HG02840 (cell line): Measurements from ENCODE around the gene AGTR1.
"Not testable (repeated sequence)": the region's sequence is repeated elsewhere in the genome, so short reads cannot be mapped to it uniquely, and the experiment has no call there.

Experiments
- ATAC-seq: cut with Tn5 transposase; IDR thresholded peaks from one replicate; pipeline ENCODE4 v1.9.1; 2021; ENCODE audit warnings: mild to moderate bottlenecking, moderate library complexity, moderate number of reproducible peaks; ENCODE audit not compliant: unreplicated experiment, low FRiP score

Gene AGTR1

GRCh38 chr3:148717885-148718561 lies 20.3 kb downstream of the AGTR1 start:
- ATAC-seq: no peak

- ATAC-seq: no peak
Observed at GRCh38 chr3:148718982-148719862, 21.5 kb downstream of the AGTR1 start.

- no peak for ATAC-seq
Observed at GRCh38 chr3:148720873-148721272, 23.2 kb downstream of the AGTR1 start.

GRCh38 chr3:148723631-148724030 lies 25.9 kb downstream of the AGTR1 start:
- ATAC-seq: no peak

- ATAC-seq: no peak
Observed at GRCh38 chr3:148727231-148727630, 29.5 kb downstream of the AGTR1 start.

- ATAC-seq: no peak
Observed at GRCh38 chr3:148728753-148729152, 31.1 kb downstream of the AGTR1 start.

- no peak for ATAC-seq
Observed at GRCh38 chr3:148729476-148730055, 31.9 kb downstream of the AGTR1 start.

GRCh38 chr3:148730676-148731075 lies 33.0 kb downstream of the AGTR1 start:
- ATAC-seq: no peak

GRCh38 chr3:148735597-148735996 lies 37.9 kb downstream of the AGTR1 start:
- ATAC-seq: no peak

GRCh38 chr3:148736086-148736485 lies 38.4 kb downstream of the AGTR1 start:
- no peak for ATAC-seq

- ATAC-seq: no peak
Observed at GRCh38 chr3:148737104-148737530, 39.4 kb downstream of the AGTR1 start.

GRCh38 chr3:148739720-148740119 lies 42.0 kb downstream of the AGTR1 start:
- no peak for ATAC-seq

- no peak for ATAC-seq
Observed at GRCh38 chr3:148740291-148740690, 42.6 kb downstream of the AGTR1 start.

GRCh38 chr3:148741219-148741618 lies 43.5 kb downstream of the AGTR1 start:
- no peak for ATAC-seq

- ATAC-seq: no peak
Observed at GRCh38 chr3:148742118-148742517, 44.4 kb downstream of the AGTR1 start.

GRCh38 chr3:148746053-148746452 lies 48.4 kb downstream of the AGTR1 start:
- ATAC-seq: no peak

GRCh38 chr3:148748283-148748682 lies 50.6 kb downstream of the AGTR1 start:
- no peak for ATAC-seq

GRCh38 chr3:148750296-148750695 lies 52.6 kb downstream of the AGTR1 start:
- ATAC-seq: no peak

- no peak for ATAC-seq
Observed at GRCh38 chr3:148751461-148751860, 53.8 kb downstream of the AGTR1 start.

GRCh38 chr3:148753385-148753784 lies 55.7 kb downstream of the AGTR1 start:
- ATAC-seq: not testable (repeated sequence)

GRCh38 chr3:148755570-148755969 lies 57.9 kb downstream of the AGTR1 start:
- no peak for ATAC-seq
